SKM-1 (cell line): ENCODE data around the gene TSPAN11.

Source experiments
- DNase-seq: peaks from one replicate; lab custom pipeline; 2025; ENCODE audit not compliant: unreplicated experiment; lab: John Stamatoyannopoulos, UW

The TSPAN11 gene

DNA sequence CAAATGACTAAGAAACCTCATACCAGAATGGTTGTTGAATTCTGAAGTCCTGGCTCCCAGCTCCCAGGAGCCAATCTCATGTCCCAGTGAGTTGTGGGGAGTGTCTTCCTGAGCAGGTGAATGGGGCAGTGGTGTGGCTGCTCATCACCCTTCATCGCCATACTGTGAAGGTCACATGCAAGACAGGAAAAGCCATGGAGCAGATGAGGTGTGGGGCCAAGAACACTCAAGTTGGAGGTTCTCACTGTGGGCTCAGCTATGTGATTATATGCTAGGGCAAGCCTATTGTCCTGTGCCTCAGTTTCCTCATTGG, 16.6 kb upstream of the TSPAN11 start:
- DNase-seq = no peak

DNA sequence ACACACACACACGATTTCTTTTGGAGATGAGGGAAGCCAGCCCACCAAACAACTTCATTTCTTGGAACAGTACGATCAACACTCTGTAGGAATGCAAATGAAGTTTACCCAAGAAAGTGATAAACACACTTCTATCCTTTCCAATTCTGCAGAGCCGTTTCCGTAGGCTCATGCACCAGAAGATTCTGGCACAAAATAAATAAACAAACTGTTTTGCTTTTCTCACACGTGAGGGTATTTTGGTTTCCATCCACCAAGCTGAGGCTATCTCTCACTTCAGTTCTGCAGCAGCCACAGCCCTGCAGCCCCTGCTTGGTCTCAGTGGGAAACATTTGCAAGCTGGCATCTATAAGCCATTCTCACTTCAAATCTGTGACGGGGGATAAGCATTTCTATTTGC, 15.3 kb upstream of the TSPAN11 start:
- DNase-seq = no peak

DNA sequence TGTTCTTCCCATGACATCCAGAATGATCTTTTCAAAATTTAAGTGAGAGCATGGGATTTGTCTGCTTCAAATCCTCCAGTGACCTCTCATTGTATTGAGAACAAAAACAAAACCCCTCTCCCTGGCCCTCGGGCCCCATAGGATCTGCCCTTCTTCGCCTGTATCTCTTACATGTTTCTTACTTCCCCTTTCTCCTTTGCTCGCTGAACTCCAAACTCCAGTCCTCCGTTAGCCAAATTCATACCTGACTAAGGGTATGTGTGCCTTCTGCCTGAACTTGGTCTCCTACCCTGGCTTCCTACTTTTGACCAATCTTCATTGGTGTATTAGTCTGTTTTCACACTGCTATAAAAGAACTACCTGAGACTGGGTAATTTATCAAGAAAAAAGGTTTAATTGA, 13.2 kb upstream of the TSPAN11 start:
- no peak for DNase-seq

DNA sequence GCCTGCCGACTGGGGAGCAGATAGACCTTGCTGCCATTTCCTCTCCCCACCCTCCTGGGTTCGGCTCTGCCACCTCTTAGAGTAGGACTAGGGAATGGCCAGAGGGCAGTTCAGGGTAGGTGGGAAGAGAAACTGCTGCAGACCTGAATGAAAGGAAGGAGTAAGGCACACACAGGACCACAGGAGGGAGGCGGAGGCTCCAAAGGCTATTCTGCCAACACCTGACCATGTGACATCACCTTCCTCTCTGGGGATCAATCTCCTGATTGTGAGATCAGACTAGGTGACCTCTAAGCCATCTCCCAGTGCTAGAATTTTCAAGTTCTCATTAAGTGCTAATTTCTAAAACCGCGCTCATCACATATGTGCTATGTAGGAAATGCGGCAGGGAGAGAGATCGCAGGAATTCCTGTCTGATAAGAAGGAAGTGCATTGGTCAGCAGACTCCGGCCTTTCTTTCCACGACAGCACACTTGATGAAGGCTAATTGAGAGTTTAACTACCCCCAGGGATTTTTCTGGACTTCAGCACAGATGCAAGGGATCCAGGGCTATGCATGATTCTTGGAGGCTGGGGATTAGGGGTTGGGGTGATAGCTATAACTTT, 11.5 kb upstream of the TSPAN11 start:
- no peak for DNase-seq

DNA sequence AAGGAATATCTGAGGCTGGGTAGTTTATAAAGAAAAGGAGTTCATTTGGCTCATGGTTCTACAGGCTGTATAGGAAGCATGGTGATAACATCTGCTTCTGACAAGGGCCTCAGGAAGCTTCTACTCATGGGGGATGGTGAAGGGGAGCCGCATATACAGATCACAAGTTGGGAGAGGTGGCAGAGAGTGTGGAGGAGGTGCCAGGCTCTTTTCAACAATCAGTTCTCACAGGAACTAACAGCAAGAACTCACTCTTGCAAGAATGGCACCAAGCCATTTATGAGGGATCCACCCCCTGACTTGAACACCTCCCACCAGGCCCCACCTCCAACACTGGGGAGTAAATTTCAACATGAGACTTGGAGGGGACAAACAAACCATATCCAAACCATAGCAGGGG, 3.5 kb upstream of the TSPAN11 start:
- DNase-seq = no peak

DNA sequence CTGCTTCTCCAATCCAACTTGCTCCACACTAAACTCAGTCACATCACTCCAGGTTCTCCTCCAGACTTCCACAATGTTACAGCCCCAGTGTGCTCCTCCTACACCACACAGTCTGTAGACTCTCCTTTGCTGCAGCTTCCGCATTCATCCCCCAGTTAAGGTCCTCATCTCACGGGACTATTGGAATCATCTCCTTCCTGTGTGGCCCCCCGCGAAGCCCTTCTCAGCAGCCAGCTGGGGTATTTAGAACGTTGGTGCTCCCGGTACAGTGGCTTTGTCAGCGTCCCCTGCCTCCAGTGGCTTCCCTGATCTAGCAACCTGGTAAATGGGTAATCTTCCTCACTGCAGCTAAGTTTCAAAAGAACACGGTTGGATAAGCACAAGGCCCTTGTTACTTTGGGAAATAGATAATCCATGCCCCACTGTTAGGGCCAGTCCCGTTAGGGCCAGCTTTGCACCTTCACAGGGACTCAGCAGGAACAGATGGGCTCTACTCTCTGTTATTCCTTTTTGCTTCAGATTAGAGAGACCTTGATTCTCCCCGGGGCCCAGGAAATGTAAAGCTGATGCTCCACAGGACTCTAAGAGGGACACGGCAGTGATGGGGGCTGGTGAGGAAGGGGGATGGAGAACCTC, 823 bp upstream of the TSPAN11 start:
- no peak for DNase-seq

DNA sequence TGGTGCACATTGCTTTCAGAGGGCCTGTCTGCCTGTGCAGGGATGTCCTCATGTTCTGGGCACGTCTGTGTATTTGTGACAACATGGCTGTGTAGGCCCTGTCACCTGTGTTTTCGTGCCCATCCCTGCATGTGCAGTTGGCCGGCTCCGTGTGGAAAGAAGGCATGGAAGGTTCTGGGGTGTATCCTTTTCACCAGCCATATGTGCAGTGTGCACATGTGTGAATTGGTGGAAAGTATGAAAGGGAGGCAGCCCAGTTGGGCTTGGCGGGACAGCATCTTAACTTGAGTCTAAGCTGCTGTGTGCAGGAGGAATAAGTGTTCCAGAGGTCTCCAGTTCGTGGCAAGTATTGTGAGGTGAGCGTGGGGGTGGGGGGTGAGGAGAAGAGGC, 669 bp downstream of the TSPAN11 start:
- DNase-seq = no peak

DNA sequence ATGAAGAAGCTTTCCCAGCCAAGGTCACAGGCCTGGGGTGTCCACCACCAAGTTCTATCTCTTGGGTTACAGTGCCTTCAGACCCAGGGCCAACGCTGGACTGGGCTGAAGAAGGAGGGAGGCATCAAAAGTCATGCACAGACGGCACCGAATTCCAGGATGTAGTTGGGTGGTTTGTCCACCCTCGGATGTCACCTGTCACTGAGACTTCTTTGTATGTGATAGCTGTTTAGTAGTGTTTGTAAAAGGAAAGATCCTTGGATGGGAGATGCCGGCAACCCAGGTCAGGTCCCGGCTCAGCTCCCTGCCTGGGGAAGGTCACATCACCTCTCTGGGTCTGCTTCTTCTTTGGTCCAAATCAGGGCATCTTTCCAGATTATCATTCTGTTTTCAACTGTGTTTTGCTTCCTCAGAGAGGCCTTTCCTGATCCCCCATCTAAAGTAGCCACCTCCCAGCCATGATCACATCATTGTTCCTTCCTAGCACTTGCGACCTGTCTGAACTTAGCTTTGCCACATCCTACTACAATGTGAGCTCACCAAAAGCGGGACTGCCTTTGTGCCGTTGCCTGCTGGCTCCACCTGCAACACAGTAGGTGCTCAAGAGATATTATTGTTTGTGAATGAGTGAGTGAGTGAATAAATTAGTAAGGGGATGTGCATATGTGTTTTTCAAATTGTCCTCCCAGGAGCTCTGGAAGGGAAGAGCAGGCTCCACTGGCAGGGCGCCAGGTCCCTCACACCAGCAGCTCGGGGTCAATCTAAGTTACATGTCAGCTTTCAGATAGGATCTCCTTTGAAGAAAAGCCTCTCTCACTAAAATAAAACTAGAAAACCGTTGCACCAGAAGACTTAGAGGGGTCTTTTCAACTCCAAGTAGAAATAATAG, 2.1 kb downstream of the TSPAN11 start:
- no peak for DNase-seq

DNA sequence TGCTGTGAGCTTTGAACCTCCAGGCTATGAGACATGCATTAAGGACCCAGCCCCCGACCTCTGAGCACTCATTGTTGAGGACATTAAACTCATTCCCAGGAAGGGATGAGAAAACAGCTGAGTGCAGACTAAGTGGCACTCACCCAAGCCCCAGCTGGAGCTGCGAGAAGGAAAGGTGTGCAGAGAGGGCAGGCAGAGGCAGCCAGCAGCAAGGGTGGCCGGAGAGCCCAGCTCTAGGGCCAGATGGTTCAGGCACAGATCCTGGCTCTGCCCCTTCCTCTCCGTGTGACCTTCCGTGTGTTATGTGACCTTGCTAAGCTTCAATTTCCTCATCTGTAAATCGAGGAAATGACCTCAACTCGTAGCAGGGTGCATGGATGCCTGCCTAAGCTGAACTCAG, 3.7 kb downstream of the TSPAN11 start:
- DNase-seq = no peak

DNA sequence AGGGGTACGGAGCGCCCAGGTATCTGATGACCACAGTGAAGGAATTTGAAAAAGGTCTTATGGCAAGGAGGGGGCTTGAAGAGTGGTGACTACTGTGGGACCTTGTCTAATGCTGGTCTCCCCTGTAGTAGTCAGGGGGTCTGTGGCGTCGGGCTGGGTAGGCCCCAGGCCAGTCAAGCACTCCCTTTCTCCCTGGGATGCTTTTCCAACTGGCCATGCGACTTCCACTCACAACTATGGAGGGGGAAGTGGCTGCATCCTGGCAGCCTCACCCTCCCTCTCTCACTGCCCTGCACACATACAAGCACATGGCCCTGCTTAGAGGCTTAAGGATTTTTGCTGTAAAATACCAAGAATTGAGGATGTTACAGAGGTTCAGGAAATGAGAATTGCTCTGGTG, 4.1 kb downstream of the TSPAN11 start:
- DNase-seq = no peak

DNA sequence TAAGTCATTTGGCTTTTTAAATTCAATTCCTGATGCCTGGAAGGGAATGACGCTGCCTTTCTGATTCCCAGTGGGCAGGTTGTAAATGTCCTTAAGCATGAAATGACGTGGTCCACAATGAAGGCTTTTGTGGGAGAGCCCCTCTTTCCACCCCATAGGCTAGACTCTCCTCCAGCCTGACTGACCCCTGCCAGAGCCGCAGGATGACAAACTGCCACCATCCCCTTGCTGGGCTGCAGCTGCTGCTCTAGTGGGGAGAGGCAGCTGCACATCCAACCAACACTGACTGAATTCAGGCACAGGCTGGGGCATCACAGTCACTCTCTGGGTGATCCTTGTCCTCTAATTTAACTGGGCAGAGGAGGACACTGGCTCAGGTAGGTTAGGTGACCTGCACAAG, 6.3 kb downstream of the TSPAN11 start:
- DNase-seq = no peak

DNA sequence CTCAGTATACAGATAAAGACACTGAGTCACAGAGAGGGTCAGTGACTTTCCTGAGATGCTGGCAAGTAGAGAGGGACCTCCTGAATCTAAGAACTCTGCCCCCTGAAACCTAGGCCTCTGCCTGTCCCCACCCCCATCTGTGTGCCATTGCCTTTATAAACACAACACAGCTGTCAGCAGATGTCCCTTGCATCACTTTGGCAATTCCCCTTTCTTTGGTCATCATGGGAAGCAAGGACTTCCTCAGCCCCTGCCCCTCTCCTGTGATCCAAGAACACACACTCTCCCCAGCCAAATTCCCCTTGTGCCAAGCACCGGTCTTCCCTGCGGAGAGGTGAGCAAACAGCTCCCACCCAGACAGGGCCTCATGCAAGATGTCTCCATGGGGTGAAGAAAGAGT, 8.3 kb downstream of the TSPAN11 start:
- no peak for DNase-seq

DNA sequence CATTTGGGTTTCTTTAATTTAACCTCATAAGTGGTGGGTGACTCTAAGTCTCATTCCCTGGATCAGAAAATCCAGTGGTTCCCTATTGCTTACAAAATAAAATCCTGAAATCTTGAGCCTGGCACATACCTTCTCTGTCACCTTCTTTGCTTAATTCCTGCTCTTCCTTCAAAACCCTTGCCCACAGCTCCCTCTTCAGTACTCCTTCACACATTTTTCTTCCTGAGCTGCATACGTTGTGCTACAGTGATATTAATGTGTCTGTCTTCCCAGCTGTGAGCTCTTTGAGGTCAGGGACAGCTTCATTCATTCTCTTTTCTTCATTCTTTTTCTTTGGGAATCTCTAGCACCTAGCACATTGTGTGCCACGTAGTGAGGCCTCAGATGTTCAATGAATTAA, 9.5 kb downstream of the TSPAN11 start:
- no peak for DNase-seq

DNA sequence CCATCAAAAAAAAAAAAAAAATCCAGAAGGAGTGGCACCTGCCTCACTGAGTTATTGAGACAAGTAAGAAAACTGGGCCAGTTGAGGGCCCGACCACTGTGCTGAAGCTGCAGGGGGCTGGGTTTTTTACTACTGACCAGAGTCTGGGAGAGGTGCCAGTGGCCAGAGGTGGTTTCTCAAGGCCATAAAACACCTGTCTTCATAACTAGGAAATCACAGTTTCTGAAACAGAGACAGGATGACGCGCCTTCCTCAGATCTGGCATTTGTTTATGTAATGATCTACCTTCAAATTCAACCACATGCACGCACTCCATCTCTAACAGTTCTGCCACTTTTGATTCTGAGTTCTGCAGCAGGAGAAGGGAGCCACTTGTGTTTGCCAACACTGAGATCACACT, 12.7 kb downstream of the TSPAN11 start:
- no peak for DNase-seq

DNA sequence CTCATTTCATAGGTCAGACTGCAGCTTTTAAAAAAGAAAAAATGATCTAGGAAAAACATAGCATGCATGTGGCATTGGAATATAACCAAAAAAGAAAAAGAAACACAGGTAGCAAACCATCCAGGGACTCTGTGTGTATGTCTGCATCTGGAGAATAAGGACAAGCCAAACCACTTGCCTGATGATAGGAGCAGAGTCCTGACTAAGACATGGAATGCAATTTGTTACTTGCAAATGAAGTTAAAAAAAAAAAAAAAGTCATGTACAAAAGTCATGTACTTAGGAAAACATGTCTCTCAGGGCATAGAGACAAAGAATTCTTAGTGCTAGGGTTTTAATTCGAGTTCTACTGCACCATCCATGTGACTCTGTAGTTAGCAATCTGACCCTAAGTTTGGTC, 15.9 kb downstream of the TSPAN11 start:
- no peak for DNase-seq

DNA sequence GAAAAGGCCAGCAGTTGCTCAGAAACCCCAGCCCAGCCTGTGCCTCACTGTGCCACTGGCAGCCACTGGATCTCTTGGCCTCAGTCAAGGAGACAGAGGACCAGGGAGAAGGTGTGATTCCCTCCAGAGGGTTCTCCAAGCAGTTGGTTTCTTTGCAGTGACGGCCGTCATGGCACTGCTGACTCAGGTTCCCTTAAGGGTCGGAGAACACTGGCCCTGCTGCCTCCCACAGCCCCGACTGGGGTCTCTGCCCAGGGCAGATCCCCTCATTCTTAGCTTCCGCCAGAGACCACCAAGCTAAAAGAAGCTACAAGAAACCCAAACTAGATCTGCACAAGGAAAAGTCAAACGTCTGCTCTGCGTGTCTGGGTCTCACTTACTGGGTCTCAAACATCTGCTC, 16.4 kb downstream of the TSPAN11 start:
- no peak for DNase-seq

DNA sequence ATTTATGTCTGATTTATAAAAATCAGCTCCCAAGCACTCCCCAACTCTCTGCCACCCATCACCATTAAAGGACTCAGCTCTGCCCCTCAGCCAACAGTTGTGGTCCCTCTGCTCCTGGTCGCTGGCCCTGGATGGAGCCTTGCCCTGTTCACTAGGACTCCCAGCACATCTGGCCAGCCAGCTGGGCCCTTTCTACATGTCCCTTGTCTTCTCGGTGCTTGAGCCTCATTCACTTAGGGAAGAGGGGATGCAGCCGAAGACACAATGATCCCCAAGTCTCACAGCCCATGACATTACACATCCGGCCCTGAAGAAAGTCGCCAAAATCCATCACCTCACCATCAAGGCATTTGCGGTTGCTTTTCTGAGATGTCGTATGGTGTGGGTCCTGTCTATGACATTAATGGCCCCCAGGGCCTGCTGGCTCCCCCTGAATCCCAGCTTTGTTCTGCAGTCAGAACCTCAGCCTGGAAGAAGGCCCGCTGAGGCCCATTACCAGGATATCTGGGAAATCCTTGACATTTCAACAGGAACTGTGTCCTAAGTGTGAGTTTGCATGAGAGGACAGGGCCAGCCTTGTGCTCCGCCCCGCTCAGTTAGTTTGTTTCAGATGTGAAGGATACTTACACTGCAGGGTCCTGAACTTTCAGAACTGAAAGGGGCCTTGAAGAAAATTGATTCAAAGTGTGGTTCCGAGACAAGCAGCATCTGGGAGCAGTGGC, 19.1 kb downstream of the TSPAN11 start:
- DNase-seq = no peak

DNA sequence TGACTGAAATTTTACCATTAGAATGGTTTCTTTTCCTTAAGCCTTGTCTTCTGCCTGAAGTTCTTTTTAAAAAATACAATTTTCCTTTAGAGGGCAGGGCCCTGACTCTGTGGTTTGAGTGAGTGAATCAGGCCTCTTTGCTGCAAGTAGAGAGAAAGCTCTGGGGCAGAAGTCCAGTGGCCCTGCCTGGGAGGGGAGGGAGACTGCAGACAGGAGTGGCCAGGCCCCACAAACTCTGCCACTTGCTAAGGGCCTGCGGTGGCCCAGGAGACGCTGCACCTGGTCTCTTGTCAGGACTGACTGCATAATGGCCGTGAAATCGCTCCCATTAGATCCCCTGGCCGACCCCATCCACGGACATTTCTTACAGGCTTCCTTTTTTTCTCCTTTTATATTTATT, 25.5 kb downstream of the TSPAN11 start:
- DNase-seq = no peak

DNA sequence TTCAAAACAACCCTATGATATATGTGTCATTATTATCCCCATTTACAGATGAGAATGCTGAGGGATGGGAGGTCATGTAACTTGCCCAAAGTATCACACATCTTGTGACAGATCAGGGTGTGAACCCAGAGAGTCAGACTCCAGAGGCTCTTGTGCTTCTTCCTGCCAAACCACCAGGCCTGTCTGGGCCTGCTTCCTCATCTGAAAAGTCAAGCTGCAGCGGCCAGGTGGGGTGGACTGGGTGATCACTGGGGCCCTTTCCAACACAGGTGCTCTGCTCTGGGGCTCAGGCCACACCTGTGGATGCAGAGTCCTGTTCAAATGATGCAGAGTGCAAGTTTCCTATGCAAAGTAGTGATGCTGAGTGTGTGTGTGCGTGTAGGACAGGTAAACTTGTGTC, 26.7 kb downstream of the TSPAN11 start:
- DNase-seq = no peak

DNA sequence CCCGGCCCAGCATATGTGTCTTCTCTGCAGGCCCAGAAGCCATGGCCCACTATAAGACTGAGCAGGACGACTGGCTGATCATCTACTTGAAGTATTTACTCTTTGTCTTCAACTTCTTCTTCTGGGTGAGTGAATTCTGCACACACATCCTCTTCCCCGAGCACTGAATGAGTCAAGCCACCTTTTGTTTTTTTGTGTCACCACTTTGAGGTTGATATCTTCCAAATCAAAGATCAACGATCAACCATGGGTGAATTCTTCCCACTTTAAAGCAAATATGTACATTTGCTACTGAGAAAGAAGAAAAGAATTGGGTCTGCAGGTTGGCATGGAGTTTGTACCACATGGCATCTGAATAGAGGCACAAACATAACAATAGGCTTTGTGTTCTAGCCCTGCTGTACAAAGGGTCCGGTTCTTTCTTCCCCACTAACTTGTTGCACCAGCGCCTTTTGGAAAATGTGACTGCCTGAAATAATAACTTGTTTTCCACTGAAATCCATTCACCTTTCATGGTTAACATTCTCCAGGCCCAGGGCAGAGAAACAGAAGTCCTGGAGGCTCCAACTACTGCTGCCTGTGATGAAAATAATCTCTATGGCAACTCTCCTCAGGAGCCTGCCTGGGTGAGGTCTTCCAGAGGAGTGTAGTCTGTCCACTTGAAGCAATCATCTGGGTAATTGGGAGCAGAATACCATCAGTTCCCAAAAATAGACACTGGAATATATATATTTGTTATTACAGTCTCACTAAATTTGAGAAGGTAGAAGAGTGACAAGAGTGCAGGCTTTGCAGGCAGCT, 27.6 kb downstream of the TSPAN11 start:
- DNase-seq = no peak

DNA sequence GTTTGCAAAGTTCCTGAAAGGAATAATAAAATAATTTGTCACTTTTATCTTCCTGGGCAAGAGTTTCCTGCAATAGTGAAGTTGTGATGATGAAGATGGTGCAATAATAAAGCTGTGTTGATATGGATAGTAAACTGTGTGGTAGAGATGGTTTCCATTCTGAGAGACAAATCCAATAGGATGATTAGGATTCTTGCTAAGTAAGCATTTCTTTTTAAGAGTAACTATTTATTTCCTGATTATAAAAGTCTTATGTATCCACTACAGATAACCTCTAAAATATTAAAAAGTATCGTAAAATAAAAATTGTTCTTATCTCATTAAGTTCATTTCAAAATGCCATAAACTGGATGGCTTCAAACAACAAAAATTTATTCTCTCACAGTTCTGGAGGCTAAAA, 28.7 kb downstream of the TSPAN11 start:
- DNase-seq = no peak
